Stimulated activated CD8-positive, alpha-beta memory T cell treated with anti-CD3 and anti-CD28 coated beads, Interleukin-7, amount 100 ng/mL, for 48 hours (primary cell): ENCODE measurements around the gene INMT.

ENCODE experiments used
- DNase-seq, 2 donors: peaks; one replicate each; pipeline ENCODE4 v3.0.0-alpha.2; 2020; ENCODE audit warnings: low read depth in 1 of 2; ENCODE audit errors: extremely low read depth in 1 of 2

The INMT gene

GRCh38 chr7:30750683-30751650, 968 bp upstream of the INMT start:
- no peak for DNase-seq

- DNase-seq, result no peak
Measured at GRCh38 chr7:30752484-30752883, 549 bp downstream of the INMT start.

- DNase-seq, result no peak
Measured at GRCh38 chr7:30752979-30753378, 1.0 kb downstream of the INMT start.

GRCh38 chr7:30754315-30754877, 2.5 kb downstream of the INMT start:
- DNase-seq, result no peak

GRCh38 chr7:30755384-30756154, 3.6 kb downstream of the INMT start:
- no peak for DNase-seq

GRCh38 chr7:30757342-30757692, 5.4 kb downstream of the INMT start:
- no peak for DNase-seq

- no peak for DNase-seq
Measured at GRCh38 chr7:30760514-30761213, 8.7 kb downstream of the INMT start.

GRCh38 chr7:30761214-30762156, 9.6 kb downstream of the INMT start:
- DNase-seq, result no peak

- DNase-seq, result no peak
Measured at GRCh38 chr7:30764030-30764975, 12.4 kb downstream of the INMT start.

- no peak for DNase-seq
Measured at GRCh38 chr7:30765408-30765807, 13.5 kb downstream of the INMT start.

- DNase-seq, result no peak
Measured at GRCh38 chr7:30770845-30771173, 18.9 kb downstream of the INMT start.

GRCh38 chr7:30771174-30771879, 19.4 kb downstream of the INMT start, which contains the start of gene MINDY4:
TSS of gene MINDY4 (plus strand) at chr7:30771417. CDS start at chr7:30771494, 77 bp downstream.
- DNase-seq, result peak; percentile 52 to 56

GRCh38 chr7:30771880-30772425, 20.0 kb downstream of the INMT start:
- DNase-seq, result no peak

GRCh38 chr7:30772984-30773383, 21.0 kb downstream of the INMT start:
- no peak for DNase-seq

- no peak for DNase-seq
Measured at GRCh38 chr7:30775992-30776391, 24.1 kb downstream of the INMT start.

- no peak for DNase-seq
Measured at GRCh38 chr7:30776971-30777370, 25.0 kb downstream of the INMT start.

GRCh38 chr7:30778255-30779025, 26.5 kb downstream of the INMT start:
- DNase-seq, result no peak
